Testis (tissue), 3 donors: Measurements from ENCODE around the gene ARHGEF4. TPM values are rescaled to one million over a fixed set of nuclear protein-coding genes. Genes with fewer than 3 reads are reported as not detected.

Experiments used
- DNase-seq: peaks from one replicate; pipeline ENCODE4 v3.0.0-alpha.2; 2019
- H3K27ac ChIP-seq, 2 donors: fragments of 200-600 bp; sonication (generic); one replicate each; pipeline ENCODE4 v1.5.1; 2019
- H3K27me3 ChIP-seq: fragments of 200-600 bp; sonication (generic); one replicate; pipeline ENCODE4 v1.5.1; 2019
- H3K36me3 ChIP-seq: fragments of 200-600 bp; sonication (generic); one replicate; pipeline ENCODE4 v1.5.1; 2017; ENCODE audit warnings: low read depth; ENCODE audit errors: missing control alignments
- H3K4me1 ChIP-seq: fragments of 200-600 bp; sonication (generic); one replicate; pipeline ENCODE4 v1.5.1; 2019
- H3K4me3 ChIP-seq, 2 donors: fragments of 200-600 bp; sonication (generic); one replicate each; pipeline ENCODE4 v1.5.1; 2017 to 2019
- H3K9me3 ChIP-seq: fragments of 200-600 bp; sonication (generic); one replicate; pipeline ENCODE4 v1.5.1; 2017
- CTCF ChIP-seq, 3 experiments: fragments of 450-650 bp in 2 of 3; fragments of 200-600 bp in 1 of 3; sonication (generic) in 1 of 3; IDR thresholded peaks; one replicate each; pipeline ENCODE4 v1.5.1; 2016 to 2019; ENCODE audit warnings: antibody characterized with exemption in 3 of 3, mild to moderate bottlenecking in 2 of 3, moderate library complexity in 1 of 3
- POLR2A ChIP-seq: fragments of 450-650 bp; IDR thresholded peaks from one replicate; pipeline ENCODE4 v1.6.1; 2017; ENCODE audit warnings: antibody characterized with exemption, mild to moderate bottlenecking, moderate library complexity
- WGBS, 2 donors: methylation state at CpG; one replicate each; pipeline ENCODE4 v1.1.5; 2018; 5-methylcytosine and 5-hydroxymethylcytosine counted together
- intact Hi-C: fragments of 100-400 bp; cut with DNase I; formaldehyde crosslinking; loops from one replicate; pipeline ENCODE4 v1.15.1; 2023; ENCODE audit warnings: low total_unique reads
- polyA plus RNA-seq: library from polyadenylated mRNA; stranded (reverse); fragments of 350-450 nt; fragmentation: Illumina TruSeq; extraction: RNeasy Lipid Tissue Mini Kit (QIAGEN cat#74804); gene quantifications from one replicate; pipeline ENCODE4 v1.2.3, GENCODE V29; 2014; ENCODE audit warnings: low read depth, low replicate concordance; ENCODE audit not compliant: insufficient read depth
- total RNA-seq, 2 donors: library from RNA; depleted of rRNA; stranded (reverse); fragments of >200 nt; gene quantifications; one replicate each; pipeline ENCODE4 v1.2.3, GENCODE V29; 2016

Gene ARHGEF4
- total and polyA plus RNA-seq, 3 donors from 2014 or later, result 18.0 to 37.4 (median 36.3) TPM

- Histone ChIP-seq H3K4me3 (no peak overlapping the region), H3K4me1 (no peaks in the 10 kb centered on the region), H3K36me3 (no peaks in the 10 kb centered on the region), H3K27ac (no peak overlapping the region), H3K27me3 (no peaks in the 10 kb centered on the region), H3K9me3 (no peaks in the 10 kb centered on the region)
- intact Hi-C loops, result no loop called here
- TF ChIP-seq POLR2A, result no peak
- TF ChIP-seq CTCF (IDR thresholded peaks at IDR 0.05), result no peak
- no peak for DNase-seq
- 67 to 73% methylated on average over 18 of the region's 18 CpGs for WGBS, 2 donors
Observed at GRCh38 chr2:130834091-130834930, 2.4 kb upstream of the ARHGEF4 start.

- DNase-seq, result no peak
- Histone ChIP-seq H3K4me3 (no peak overlapping the region), H3K9me3 (no peaks in the 10 kb centered on the region), H3K27me3 (no peaks in the 10 kb centered on the region), H3K4me1 (no peaks in the 10 kb centered on the region), H3K36me3 (no peaks in the 10 kb centered on the region), H3K27ac (no peak overlapping the region)
- TF ChIP-seq POLR2A, result no peak
- TF ChIP-seq CTCF (IDR thresholded peaks at IDR 0.05), result no peak
- 77 to 91% methylated on average over 15 to 18 of the region's 18 CpGs for WGBS, 2 donors
- intact Hi-C loops, result no loop called here
Observed at GRCh38 chr2:130834931-130835765, 1.6 kb upstream of the ARHGEF4 start.

- no peaks in the 10 kb centered on the region for H3K4me1 ChIP-seq
- H3K27me3 ChIP-seq, result no peaks in the 10 kb centered on the region
- H3K36me3 ChIP-seq, result no peaks in the 10 kb centered on the region
- no peak overlapping the region for H3K4me3 ChIP-seq
- 77 to 87% methylated on average over 7 of the region's 7 CpGs for WGBS, 2 donors
- TF ChIP-seq POLR2A (no peak), CTCF (IDR thresholded peaks at IDR 0.05) (no peak)
- intact Hi-C loops, result no loop called here
- DNase-seq, result no peak
- no peaks in the 10 kb centered on the region for H3K9me3 ChIP-seq
- H3K27ac ChIP-seq, result no peak overlapping the region
Observed at GRCh38 chr2:130835766-130836015, 1.0 kb upstream of the ARHGEF4 start.

GRCh38 chr2:130837175-130837810 lies 579 bp downstream of the ARHGEF4 start:
- TF ChIP-seq CTCF (IDR thresholded peaks at IDR 0.05) (no peak), POLR2A (no peak)
- no peaks in the 10 kb centered on the region for H3K27me3 ChIP-seq
- WGBS, 2 donors, result 3% methylated on average over 42 of the region's 53 CpGs; no CpG with 5 or more reads in 1 of the 2 donors

More at GRCh38 chr2:130837175-130837810, 579 bp downstream of the ARHGEF4 start:
- H3K4me3 ChIP-seq, result peak overlapping the region; percentile 37 to 59
- H3K27ac ChIP-seq, result peak overlapping the region in 1 of 2 donors; percentile 33
- H3K9me3 ChIP-seq, result no peaks in the 10 kb centered on the region
- intact Hi-C loops, result no loop called here
- H3K4me1 ChIP-seq, result no peaks in the 10 kb centered on the region
- no peaks in the 10 kb centered on the region for H3K36me3 ChIP-seq
- no peak for DNase-seq
